ENCODE results near the gene NPEPPS.
A peak's percentile ranks its signal among the peaks of the same experiment; 100 is the strongest.

NPEPPS gene

GRCh38 chr17:47640076-47640475, 109.2 kb downstream of the NPEPPS start:
- Histone ChIP-seq H3K27me3 (ENCODE audit: control insufficient read depth, insufficient read depth, low read length) (no peaks in the 10 kb centered on the region), H3K9ac (ENCODE audit: low read length) (no peak overlapping the region), H3K27ac (ENCODE audit: low read depth, low read length) (no peak overlapping the region), H3K4me3 (ENCODE audit: low read length) (no peak overlapping the region), H3K36me3 (ENCODE audit: control insufficient read depth, insufficient read depth, low read length) (no peaks in the 10 kb centered on the region), H3K4me1 (ENCODE audit: control insufficient read depth, insufficient read depth, low read length) (no peaks in the 10 kb centered on the region)

GRCh38 chr17:47641202-47641601, 110.3 kb downstream of the NPEPPS start:
- Histone ChIP-seq H3K9ac (ENCODE audit: low read length) (no peak overlapping the region), H3K27ac (ENCODE audit: low read depth, low read length) (no peak overlapping the region), H3K27me3 (ENCODE audit: control insufficient read depth, insufficient read depth, low read length) (no peaks in the 10 kb centered on the region), H3K4me3 (ENCODE audit: low read length) (no peak overlapping the region), H3K4me1 (ENCODE audit: control insufficient read depth, insufficient read depth, low read length) (no peaks in the 10 kb centered on the region), H3K36me3 (ENCODE audit: control insufficient read depth, insufficient read depth, low read length) (no peaks in the 10 kb centered on the region)

- H3K4me3 ChIP-seq (ENCODE audit: low read length) = no peak overlapping the region
- no peaks in the 10 kb centered on the region for H3K36me3 ChIP-seq (ENCODE audit: control insufficient read depth, insufficient read depth, low read length)
- no peak overlapping the region for H3K9ac ChIP-seq (ENCODE audit: low read length)
- no peak overlapping the region for H3K27ac ChIP-seq (ENCODE audit: low read depth, low read length)
- H3K27me3 ChIP-seq (ENCODE audit: control insufficient read depth, insufficient read depth, low read length) = no peaks in the 10 kb centered on the region
- no peaks in the 10 kb centered on the region for H3K4me1 ChIP-seq (ENCODE audit: control insufficient read depth, insufficient read depth, low read length)
These were observed 112.2 kb downstream of the NPEPPS start for GRCh38 chr17:47643116-47643515.

- no peak overlapping the region for H3K4me3 ChIP-seq (ENCODE audit: low read length)
- H3K9ac ChIP-seq (ENCODE audit: low read length) = no peak overlapping the region
- no peaks in the 10 kb centered on the region for H3K27me3 ChIP-seq (ENCODE audit: control insufficient read depth, insufficient read depth, low read length)
- no peaks in the 10 kb centered on the region for H3K36me3 ChIP-seq (ENCODE audit: control insufficient read depth, insufficient read depth, low read length)
- peaks cover 4% of the 10 kb centered on the region for H3K4me1 ChIP-seq (ENCODE audit: control insufficient read depth, insufficient read depth, low read length)
- H3K27ac ChIP-seq (ENCODE audit: low read depth, low read length) = no peak overlapping the region
These were observed 113.4 kb downstream of the NPEPPS start for GRCh38 chr17:47644324-47644723.

GRCh38 chr17:47649153-47649971, 118.5 kb downstream of the NPEPPS start, which contains the start of gene KPNB1:
TSS of gene KPNB1 (plus strand) at chr17:47649919. CDS start at chr17:47650245, 326 bp downstream.
- Histone ChIP-seq H3K36me3 (ENCODE audit: control insufficient read depth, insufficient read depth, low read length) (peaks cover 8% of the 10 kb centered on the region), H3K4me3 (ENCODE audit: low read length) (peak within 1 kb of the TSS; percentile 83), H3K9ac (ENCODE audit: low read length) (peak within 1 kb of the TSS; percentile 80), H3K27me3 (ENCODE audit: control insufficient read depth, insufficient read depth, low read length) (no peaks in the 10 kb centered on the region), H3K27ac (ENCODE audit: low read depth, low read length) (peak within 1 kb of the TSS; percentile 89), H3K4me1 (ENCODE audit: control insufficient read depth, insufficient read depth, low read length) (peaks cover 4% of the 10 kb centered on the region)

GRCh38 chr17:47649972-47650524, 119.1 kb downstream of the NPEPPS start:
- Histone ChIP-seq H3K4me1 (ENCODE audit: control insufficient read depth, insufficient read depth, low read length) (peaks cover 8% of the 10 kb centered on the region), H3K36me3 (ENCODE audit: control insufficient read depth, insufficient read depth, low read length) (peaks cover 13% of the 10 kb centered on the region), H3K27me3 (ENCODE audit: control insufficient read depth, insufficient read depth, low read length) (no peaks in the 10 kb centered on the region), H3K9ac (ENCODE audit: low read length) (peak overlapping the region; percentile 47), H3K4me3 (ENCODE audit: low read length) (peak overlapping the region; percentile 83), H3K27ac (ENCODE audit: low read depth, low read length) (peak overlapping the region; percentile 89)

- H3K4me1 ChIP-seq (ENCODE audit: control insufficient read depth, insufficient read depth, low read length) = peaks cover 9% of the 10 kb centered on the region
- peak overlapping the region; percentile 83 for H3K4me3 ChIP-seq (ENCODE audit: low read length)
- H3K27me3 ChIP-seq (ENCODE audit: control insufficient read depth, insufficient read depth, low read length) = no peaks in the 10 kb centered on the region
- peak overlapping the region; percentile 89 for H3K27ac ChIP-seq (ENCODE audit: low read depth, low read length)
- H3K36me3 ChIP-seq (ENCODE audit: control insufficient read depth, insufficient read depth, low read length) = peaks cover 20% of the 10 kb centered on the region
- H3K9ac ChIP-seq (ENCODE audit: low read length) = peak overlapping the region; percentile 30
These were observed 119.9 kb downstream of the NPEPPS start for GRCh38 chr17:47650525-47651522.

GRCh38 chr17:47651704-47652103, 120.8 kb downstream of the NPEPPS start:
- Histone ChIP-seq H3K9ac (ENCODE audit: low read length) (no peak overlapping the region), H3K27me3 (ENCODE audit: control insufficient read depth, insufficient read depth, low read length) (no peaks in the 10 kb centered on the region), H3K27ac (ENCODE audit: low read depth, low read length) (no peak overlapping the region), H3K36me3 (ENCODE audit: control insufficient read depth, insufficient read depth, low read length) (peaks cover 27% of the 10 kb centered on the region), H3K4me1 (ENCODE audit: control insufficient read depth, insufficient read depth, low read length) (peaks cover 9% of the 10 kb centered on the region), H3K4me3 (ENCODE audit: low read length) (no peak overlapping the region)

GRCh38 chr17:47652570-47652969, 121.7 kb downstream of the NPEPPS start:
- Histone ChIP-seq H3K4me1 (ENCODE audit: control insufficient read depth, insufficient read depth, low read length) (peaks cover 9% of the 10 kb centered on the region), H3K9ac (ENCODE audit: low read length) (no peak overlapping the region), H3K4me3 (ENCODE audit: low read length) (no peak overlapping the region), H3K27ac (ENCODE audit: low read depth, low read length) (no peak overlapping the region), H3K27me3 (ENCODE audit: control insufficient read depth, insufficient read depth, low read length) (no peaks in the 10 kb centered on the region), H3K36me3 (ENCODE audit: control insufficient read depth, insufficient read depth, low read length) (peaks cover 36% of the 10 kb centered on the region)

GRCh38 chr17:47653442-47653841, 122.5 kb downstream of the NPEPPS start:
- no peak overlapping the region for H3K9ac ChIP-seq (ENCODE audit: low read length)
- H3K4me1 ChIP-seq (ENCODE audit: control insufficient read depth, insufficient read depth, low read length) = peaks cover 9% of the 10 kb centered on the region
- H3K4me3 ChIP-seq (ENCODE audit: low read length) = no peak overlapping the region
- no peaks in the 10 kb centered on the region for H3K27me3 ChIP-seq (ENCODE audit: control insufficient read depth, insufficient read depth, low read length)
- peaks cover 45% of the 10 kb centered on the region for H3K36me3 ChIP-seq (ENCODE audit: control insufficient read depth, insufficient read depth, low read length)
- no peak overlapping the region for H3K27ac ChIP-seq (ENCODE audit: low read depth, low read length)

GRCh38 chr17:47654991-47655390, 124.1 kb downstream of the NPEPPS start:
- Histone ChIP-seq H3K4me1 (ENCODE audit: control insufficient read depth, insufficient read depth, low read length) (peaks cover 8% of the 10 kb centered on the region), H3K36me3 (ENCODE audit: control insufficient read depth, insufficient read depth, low read length) (peaks cover 49% of the 10 kb centered on the region), H3K9ac (ENCODE audit: low read length) (no peak overlapping the region), H3K27ac (ENCODE audit: low read depth, low read length) (no peak overlapping the region), H3K27me3 (ENCODE audit: control insufficient read depth, insufficient read depth, low read length) (no peaks in the 10 kb centered on the region), H3K4me3 (ENCODE audit: low read length) (no peak overlapping the region)

GRCh38 chr17:47660064-47660492, 129.2 kb downstream of the NPEPPS start:
- no peak overlapping the region for H3K4me3 ChIP-seq (ENCODE audit: low read length)

More at GRCh38 chr17:47660064-47660492, 129.2 kb downstream of the NPEPPS start:
- H3K27ac ChIP-seq (ENCODE audit: low read depth, low read length) = peak overlapping the region; percentile 3
- H3K36me3 ChIP-seq (ENCODE audit: control insufficient read depth, insufficient read depth, low read length) = peaks cover 66% of the 10 kb centered on the region
- H3K27me3 ChIP-seq (ENCODE audit: control insufficient read depth, insufficient read depth, low read length) = no peaks in the 10 kb centered on the region
- H3K9ac ChIP-seq (ENCODE audit: low read length) = no peak overlapping the region
- peaks cover 8% of the 10 kb centered on the region for H3K4me1 ChIP-seq (ENCODE audit: control insufficient read depth, insufficient read depth, low read length)
